ENCODE results near the gene C6orf89.

Gene C6orf89

DNA sequence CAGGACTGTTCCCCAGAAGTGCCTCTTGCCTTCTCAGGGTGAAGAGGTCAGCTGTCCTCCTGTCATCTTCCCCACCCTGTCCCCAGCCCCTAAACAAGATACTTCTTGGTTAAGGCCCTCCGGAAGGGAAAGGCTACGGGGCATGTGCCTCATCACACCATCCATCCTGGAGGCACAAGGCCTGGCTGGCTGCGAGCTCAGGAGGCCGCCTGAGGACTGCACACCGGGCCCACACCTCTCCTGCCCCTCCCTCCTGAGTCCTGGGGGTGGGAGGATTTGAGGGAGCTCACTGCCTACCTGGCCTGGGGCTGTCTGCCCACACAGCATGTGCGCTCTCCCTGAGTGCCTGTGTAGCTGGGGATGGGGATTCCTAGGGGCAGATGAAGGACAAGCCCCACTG, 78.6 kb downstream of the C6orf89 start:
- WGBS (ENCODE audit: extremely low coverage, insufficient coverage, low lambda C conversion rate): no CpG with 5 or more reads among the region's 6 CpGs
- no peak overlapping the region for H2BK5ac ChIP-seq (ENCODE audit: low read length)

DNA sequence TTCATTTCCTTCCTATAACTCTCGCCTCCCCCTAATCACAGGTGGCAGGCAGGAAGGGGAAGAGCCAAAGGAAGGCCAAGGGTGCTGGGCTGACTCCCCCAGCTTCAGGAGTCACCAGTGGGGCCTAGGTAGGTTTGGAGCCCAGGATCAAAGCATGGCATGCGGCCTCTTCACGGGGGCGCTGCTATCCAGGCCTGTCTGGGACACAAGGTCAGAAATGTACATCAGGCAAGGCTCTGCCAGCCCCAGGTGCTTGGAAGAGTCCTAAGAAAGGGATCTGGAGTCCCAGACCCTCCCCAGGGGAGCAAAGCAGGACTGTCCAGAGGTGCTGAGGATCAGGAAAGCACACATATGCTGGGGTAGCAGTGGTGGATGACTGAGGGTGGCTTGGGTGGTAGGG, 79.2 kb downstream of the C6orf89 start:
- Histone ChIP-seq H3K27ac (ENCODE audit: low read depth, low read length) (no peak overlapping the region), H2BK15ac (replicated peaks; ENCODE audit: low read depth) (no peak overlapping the region), H3K27me3 (ENCODE audit: insufficient read depth, low read length, poor library complexity) (no peaks in the 10 kb centered on the region), H3K4me2 (ENCODE audit: low read length) (no peak overlapping the region), H4K8ac (ENCODE audit: low read depth, low read length) (no peak overlapping the region), H3K36me3 (ENCODE audit: control insufficient read depth, insufficient read depth, low read length) (peaks cover 16% of the 10 kb centered on the region), H3K9ac (ENCODE audit: low read length) (no peak overlapping the region), H3K56ac (ENCODE audit: low read length) (no peak overlapping the region), H3K18ac (ENCODE audit: low read length) (no peak overlapping the region), H3K23ac (ENCODE audit: low read length) (no peak overlapping the region), H3K4me1 (ENCODE audit: control insufficient read depth, low read depth, low read length) (no peaks in the 10 kb centered on the region), H2BK120ac (ENCODE audit: low read depth, low read length) (no peak overlapping the region), H2BK5ac (ENCODE audit: low read length) (no peak overlapping the region), H3K79me1 (ENCODE audit: low read length) (no peaks in the 10 kb centered on the region), H4K5ac (ENCODE audit: low read length) (no peak overlapping the region), H3K79me2 (ENCODE audit: control insufficient read depth, insufficient read depth, low read length) (no peaks in the 10 kb centered on the region), H3K4me3 (ENCODE audit: low read length) (no peak overlapping the region), H2AK5ac (ENCODE audit: low read length) (no peak overlapping the region), H3K4ac (ENCODE audit: low read depth, low read length) (no peak overlapping the region)
- no CpG with 5 or more reads among the region's 4 CpGs for WGBS (ENCODE audit: extremely low coverage, insufficient coverage, low lambda C conversion rate)
- no peak for DNase-seq

More for the DNA sequence above, 78.6 kb downstream of the C6orf89 start:
- H3K4ac ChIP-seq (ENCODE audit: low read depth, low read length): no peak overlapping the region
- H3K79me2 ChIP-seq (ENCODE audit: control insufficient read depth, insufficient read depth, low read length): no peaks in the 10 kb centered on the region
- H3K36me3 ChIP-seq (ENCODE audit: control insufficient read depth, insufficient read depth, low read length): peaks cover 13% of the 10 kb centered on the region
- H3K27ac ChIP-seq (ENCODE audit: low read depth, low read length): no peak overlapping the region
- H3K27me3 ChIP-seq (ENCODE audit: insufficient read depth, low read length, poor library complexity): no peaks in the 10 kb centered on the region
- no peak overlapping the region for H3K4me2 ChIP-seq (ENCODE audit: low read length)
- H3K23ac ChIP-seq (ENCODE audit: low read length): no peak overlapping the region
- H2BK120ac ChIP-seq (ENCODE audit: low read depth, low read length): no peak overlapping the region
- H2AK5ac ChIP-seq (ENCODE audit: low read length): no peak overlapping the region
- H3K4me1 ChIP-seq (ENCODE audit: control insufficient read depth, low read depth, low read length): no peaks in the 10 kb centered on the region
- no peak overlapping the region for H2BK15ac ChIP-seq (replicated peaks; ENCODE audit: low read depth)
- DNase-seq: no peak
- no peak overlapping the region for H3K18ac ChIP-seq (ENCODE audit: low read length)
- H4K5ac ChIP-seq (ENCODE audit: low read length): no peak overlapping the region
- no peak overlapping the region for H4K8ac ChIP-seq (ENCODE audit: low read depth, low read length)
- H3K4me3 ChIP-seq (ENCODE audit: low read length): no peak overlapping the region
- H3K9ac ChIP-seq (ENCODE audit: low read length): no peak overlapping the region
- H3K56ac ChIP-seq (ENCODE audit: low read length): no peak overlapping the region
- H3K79me1 ChIP-seq (ENCODE audit: low read length): no peaks in the 10 kb centered on the region

DNA sequence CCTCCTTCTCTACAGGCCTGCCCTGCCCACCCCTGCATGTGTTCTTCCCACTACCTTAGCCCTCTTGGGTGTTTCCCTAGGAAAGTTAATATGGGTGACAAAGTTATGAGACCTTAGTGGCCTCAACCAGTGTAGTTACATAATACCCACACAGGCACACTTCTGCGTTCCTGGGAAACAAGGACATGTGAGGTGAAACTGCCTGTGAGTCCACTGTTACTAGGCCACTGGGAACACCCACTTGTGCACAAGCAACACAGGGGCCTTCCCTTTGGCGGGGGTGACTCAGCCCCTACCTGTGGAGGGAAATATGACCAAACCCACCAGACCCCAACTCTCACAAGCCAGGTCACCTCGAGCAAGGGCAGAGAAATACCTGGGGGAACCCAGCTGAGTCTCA, 81.5 kb downstream of the C6orf89 start:
- no peaks in the 10 kb centered on the region for H3K79me1 ChIP-seq (ENCODE audit: low read length)
- no peak overlapping the region for H2BK120ac ChIP-seq (ENCODE audit: low read depth, low read length)
- no peak overlapping the region for H3K56ac ChIP-seq (ENCODE audit: low read length)
- DNase-seq: no peak
- H3K27me3 ChIP-seq (ENCODE audit: insufficient read depth, low read length, poor library complexity): no peaks in the 10 kb centered on the region
- H3K23ac ChIP-seq (ENCODE audit: low read length): no peak overlapping the region
- H3K4me2 ChIP-seq (ENCODE audit: low read length): no peak overlapping the region
- no peaks in the 10 kb centered on the region for H3K79me2 ChIP-seq (ENCODE audit: control insufficient read depth, insufficient read depth, low read length)
- no peak overlapping the region for H2BK5ac ChIP-seq (ENCODE audit: low read length)
- H3K9ac ChIP-seq (ENCODE audit: low read length): no peak overlapping the region
- WGBS (ENCODE audit: extremely low coverage, insufficient coverage, low lambda C conversion rate): no CpG with 5 or more reads among the region's 3 CpGs
- no peaks in the 10 kb centered on the region for H3K4me1 ChIP-seq (ENCODE audit: control insufficient read depth, low read depth, low read length)
- H3K36me3 ChIP-seq (ENCODE audit: control insufficient read depth, insufficient read depth, low read length): peaks cover 33% of the 10 kb centered on the region
- no peak overlapping the region for H2BK15ac ChIP-seq (replicated peaks; ENCODE audit: low read depth)
- no peak overlapping the region for H4K5ac ChIP-seq (ENCODE audit: low read length)
- H3K4ac ChIP-seq (ENCODE audit: low read depth, low read length): no peak overlapping the region
- no peak overlapping the region for H4K8ac ChIP-seq (ENCODE audit: low read depth, low read length)
- no peak overlapping the region for H2AK5ac ChIP-seq (ENCODE audit: low read length)
- no peak overlapping the region for H3K4me3 ChIP-seq (ENCODE audit: low read length)
- no peak overlapping the region for H3K27ac ChIP-seq (ENCODE audit: low read depth, low read length)
- H3K18ac ChIP-seq (ENCODE audit: low read length): no peak overlapping the region

DNA sequence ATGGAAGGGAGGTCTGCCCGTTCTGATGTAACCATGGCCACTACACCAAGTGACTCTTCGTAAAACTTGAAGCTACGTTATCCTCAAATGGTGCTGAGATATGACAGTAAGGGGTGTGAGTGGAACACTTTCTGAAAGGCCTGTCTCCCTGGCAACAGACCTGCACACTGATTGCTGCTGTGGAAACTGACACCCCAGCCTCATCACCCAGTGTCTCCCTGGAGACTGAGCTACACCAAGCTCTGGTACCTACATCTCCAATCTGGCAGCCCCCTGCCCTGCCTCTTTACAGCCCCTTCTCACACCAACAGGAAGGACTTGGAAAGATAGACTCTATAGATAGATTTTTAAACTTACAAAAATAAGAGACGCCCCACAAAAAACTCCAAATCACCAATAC, 82.0 kb downstream of the C6orf89 start:
- Histone ChIP-seq H3K36me3 (ENCODE audit: control insufficient read depth, insufficient read depth, low read length) (peaks cover 37% of the 10 kb centered on the region), H3K23ac (ENCODE audit: low read length) (no peak overlapping the region), H3K4me2 (ENCODE audit: low read length) (no peak overlapping the region), H3K27me3 (ENCODE audit: insufficient read depth, low read length, poor library complexity) (no peaks in the 10 kb centered on the region), H4K8ac (ENCODE audit: low read depth, low read length) (no peak overlapping the region), H2BK120ac (ENCODE audit: low read depth, low read length) (no peak overlapping the region), H3K79me1 (ENCODE audit: low read length) (no peaks in the 10 kb centered on the region), H3K4me1 (ENCODE audit: control insufficient read depth, low read depth, low read length) (no peaks in the 10 kb centered on the region), H4K5ac (ENCODE audit: low read length) (no peak overlapping the region), H3K79me2 (ENCODE audit: control insufficient read depth, insufficient read depth, low read length) (no peaks in the 10 kb centered on the region), H2AK5ac (ENCODE audit: low read length) (no peak overlapping the region), H2BK5ac (ENCODE audit: low read length) (no peak overlapping the region), H3K4me3 (ENCODE audit: low read length) (no peak overlapping the region), H3K27ac (ENCODE audit: low read depth, low read length) (no peak overlapping the region), H3K9ac (ENCODE audit: low read length) (no peak overlapping the region), H3K18ac (ENCODE audit: low read length) (no peak overlapping the region), H3K56ac (ENCODE audit: low read length) (no peak overlapping the region), H3K4ac (ENCODE audit: low read depth, low read length) (no peak overlapping the region), H2BK15ac (replicated peaks; ENCODE audit: low read depth) (no peak overlapping the region)
- no CpG with 5 or more reads among the region's 4 CpGs for WGBS (ENCODE audit: extremely low coverage, insufficient coverage, low lambda C conversion rate)
- no peak for DNase-seq

DNA sequence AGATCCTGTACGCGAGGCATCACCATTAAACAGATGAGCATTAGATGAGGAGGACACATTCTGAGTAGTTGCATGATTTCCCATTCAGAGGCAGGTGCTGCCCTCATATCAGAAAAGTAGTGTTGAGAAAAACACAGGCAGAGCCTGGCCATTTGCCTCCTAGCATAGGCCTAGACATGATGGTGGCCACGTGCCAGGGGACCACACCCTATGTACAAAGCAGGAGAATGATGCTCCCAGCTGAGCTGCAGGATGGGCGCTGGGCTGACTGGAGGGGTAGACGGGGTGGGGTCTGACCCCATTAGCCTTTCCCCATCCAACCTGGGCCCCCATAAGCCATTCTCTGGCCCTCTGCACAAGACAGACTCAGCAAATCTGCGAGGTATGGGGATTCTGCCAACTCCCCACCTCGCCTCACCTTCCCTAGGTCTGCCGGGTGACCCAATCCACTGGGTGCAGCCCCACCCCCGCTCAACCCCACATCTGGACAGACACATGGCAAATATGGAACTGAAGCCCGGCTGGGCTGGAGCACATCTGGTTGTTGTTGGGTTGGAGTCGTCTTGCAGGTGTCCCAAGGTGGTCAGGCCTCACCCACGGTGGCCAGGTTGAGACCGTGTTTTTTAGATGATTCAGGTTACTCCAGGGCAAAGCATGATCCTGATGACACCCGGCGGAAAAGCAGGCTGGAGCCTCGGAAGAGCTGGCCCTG, 82.7 kb downstream of the C6orf89 start:
- no peaks in the 10 kb centered on the region for H3K79me1 ChIP-seq (ENCODE audit: low read length)
- no peak overlapping the region for H2BK120ac ChIP-seq (ENCODE audit: low read depth, low read length)
- H2AK5ac ChIP-seq (ENCODE audit: low read length): no peak overlapping the region
- no CpG with 5 or more reads among the region's 16 CpGs for whole genome bisulfite sequencing (ENCODE audit: extremely low coverage, insufficient coverage, low lambda C conversion rate)
- no peak overlapping the region for H3K27ac ChIP-seq (ENCODE audit: low read depth, low read length)
- no peak overlapping the region for H3K56ac ChIP-seq (ENCODE audit: low read length)
- no peak overlapping the region for H4K5ac ChIP-seq (ENCODE audit: low read length)
- no peak overlapping the region for H3K4me3 ChIP-seq (ENCODE audit: low read length)
- no peak overlapping the region for H3K18ac ChIP-seq (ENCODE audit: low read length)
- H3K27me3 ChIP-seq (ENCODE audit: insufficient read depth, low read length, poor library complexity): no peaks in the 10 kb centered on the region
- no peak overlapping the region for H3K4me2 ChIP-seq (ENCODE audit: low read length)
- H2BK15ac ChIP-seq (replicated peaks; ENCODE audit: low read depth): no peak overlapping the region
- no peak overlapping the region for H3K9ac ChIP-seq (ENCODE audit: low read length)
- H3K23ac ChIP-seq (ENCODE audit: low read length): no peak overlapping the region
- no peaks in the 10 kb centered on the region for H3K4me1 ChIP-seq (ENCODE audit: control insufficient read depth, low read depth, low read length)
- H4K8ac ChIP-seq (ENCODE audit: low read depth, low read length): no peak overlapping the region
- no peak for DNase-seq
- H3K36me3 ChIP-seq (ENCODE audit: control insufficient read depth, insufficient read depth, low read length): peaks cover 41% of the 10 kb centered on the region
- no peak overlapping the region for H2BK5ac ChIP-seq (ENCODE audit: low read length)
- no peak overlapping the region for H3K4ac ChIP-seq (ENCODE audit: low read depth, low read length)
- no peaks in the 10 kb centered on the region for H3K79me2 ChIP-seq (ENCODE audit: control insufficient read depth, insufficient read depth, low read length)

DNA sequence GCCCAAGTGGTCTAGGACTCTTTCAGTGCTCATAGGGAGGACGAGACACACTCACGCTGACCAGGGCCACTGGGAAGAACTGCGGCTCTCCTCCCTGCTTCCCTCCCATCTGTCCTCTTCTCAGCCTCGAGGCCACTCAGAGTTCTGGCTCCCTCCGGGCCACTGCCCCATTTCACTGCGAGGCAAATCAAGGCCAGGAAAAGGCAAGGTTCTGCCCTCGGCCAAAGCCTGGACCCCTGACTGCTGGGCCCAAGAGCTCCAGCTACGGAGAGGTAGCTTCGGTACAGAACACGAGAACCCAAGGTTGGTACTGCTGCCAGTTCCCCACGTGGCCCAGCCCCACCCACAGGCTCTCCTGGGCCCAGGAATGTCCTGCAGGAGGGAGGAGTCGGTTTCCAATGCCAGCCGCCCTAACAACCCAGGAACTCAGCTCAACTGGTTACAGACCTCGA, 83.5 kb downstream of the C6orf89 start:
- DNase-seq: no peak
- Histone ChIP-seq H3K36me3 (ENCODE audit: control insufficient read depth, insufficient read depth, low read length) (peaks cover 43% of the 10 kb centered on the region), H3K23ac (ENCODE audit: low read length) (no peak overlapping the region), H3K4me1 (ENCODE audit: control insufficient read depth, low read depth, low read length) (no peaks in the 10 kb centered on the region), H4K5ac (ENCODE audit: low read length) (no peak overlapping the region), H3K4ac (ENCODE audit: low read depth, low read length) (no peak overlapping the region), H3K18ac (ENCODE audit: low read length) (no peak overlapping the region), H3K79me1 (ENCODE audit: low read length) (no peaks in the 10 kb centered on the region), H3K4me3 (ENCODE audit: low read length) (no peak overlapping the region), H3K79me2 (ENCODE audit: control insufficient read depth, insufficient read depth, low read length) (no peaks in the 10 kb centered on the region), H2BK5ac (ENCODE audit: low read length) (no peak overlapping the region), H4K8ac (ENCODE audit: low read depth, low read length) (no peak overlapping the region), H2BK15ac (replicated peaks; ENCODE audit: low read depth) (no peak overlapping the region), H3K4me2 (ENCODE audit: low read length) (no peak overlapping the region), H3K27me3 (ENCODE audit: insufficient read depth, low read length, poor library complexity) (no peaks in the 10 kb centered on the region), H2BK120ac (ENCODE audit: low read depth, low read length) (no peak overlapping the region), H2AK5ac (ENCODE audit: low read length) (no peak overlapping the region), H3K56ac (ENCODE audit: low read length) (no peak overlapping the region), H3K9ac (ENCODE audit: low read length) (no peak overlapping the region), H3K27ac (ENCODE audit: low read depth, low read length) (no peak overlapping the region)
- WGBS (ENCODE audit: extremely low coverage, insufficient coverage, low lambda C conversion rate): no CpG with 5 or more reads among the region's 14 CpGs
